Measurements from ENCODE around the gene KCNJ11. TPM values are rescaled to one million over a fixed set of nuclear protein-coding genes. Genes with fewer than 3 reads are reported as not detected.
"Not testable (repeated sequence)": the region's sequence is repeated elsewhere in the genome, so short reads cannot be mapped to it uniquely, and the experiment has no call there.

Gene KCNJ11
- total RNA-seq, 1 donor from 2014 or later = not detected

- H3K4me1 Mint-ChIP-seq (ENCODE audit: low read depth) = no peaks in the 10 kb centered on the region
- H3K27ac Mint-ChIP-seq (ENCODE audit: unreplicated experiment) = no peak overlapping the region
- H3K36me3 Mint-ChIP-seq (ENCODE audit: low read depth) = no peaks in the 10 kb centered on the region
- no peak for TF ChIP-seq CTCF (IDR thresholded peaks at IDR 0.05)
- H3K9me3 Mint-ChIP-seq (ENCODE audit: low read depth) = no peaks in the 10 kb centered on the region
- peaks cover 28% of the 10 kb centered on the region for H3K27me3 Mint-ChIP-seq (ENCODE audit: low read depth)
- H3K4me3 Mint-ChIP-seq (ENCODE audit: unreplicated experiment) = no peak overlapping the region
- no peak for DNase-seq (ENCODE audit: low spot score)
These were observed 42.2 kb upstream of the KCNJ11 start for GRCh38 chr11:17430616-17431015.

DNA sequence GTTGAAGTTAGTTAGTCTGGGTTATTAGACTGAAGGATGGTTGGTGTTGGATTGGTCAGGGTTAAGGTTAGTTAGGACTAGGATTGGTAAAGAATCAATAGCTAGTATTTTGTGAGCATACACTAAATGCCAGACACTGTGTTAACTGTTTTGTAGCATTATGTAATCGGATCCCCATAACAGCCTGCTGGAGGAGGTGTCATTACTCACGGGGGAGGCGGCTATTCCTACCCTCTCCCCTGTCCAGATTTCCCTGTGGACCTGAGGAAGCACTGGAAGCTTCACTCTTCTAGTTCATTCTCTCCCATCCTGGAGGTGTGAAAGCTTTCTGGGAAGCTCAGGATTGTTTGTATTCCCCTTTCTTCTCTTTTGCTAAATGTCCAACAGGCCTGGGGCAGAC, 40.5 kb upstream of the KCNJ11 start:
- Mint-ChIP-seq H3K27me3 (ENCODE audit: low read depth) (peaks cover 25% of the 10 kb centered on the region), H3K36me3 (ENCODE audit: low read depth) (no peaks in the 10 kb centered on the region), H3K4me1 (ENCODE audit: low read depth) (no peaks in the 10 kb centered on the region), H3K9me3 (ENCODE audit: low read depth) (no peaks in the 10 kb centered on the region), H3K4me3 (ENCODE audit: unreplicated experiment) (no peak overlapping the region), H3K27ac (ENCODE audit: unreplicated experiment) (no peak overlapping the region)
- TF ChIP-seq CTCF (IDR thresholded peaks at IDR 0.05) = no peak
- DNase-seq (ENCODE audit: low spot score) = no peak

- TF ChIP-seq CTCF (IDR thresholded peaks at IDR 0.05) = no peak
- H3K27ac Mint-ChIP-seq (ENCODE audit: unreplicated experiment) = no peak overlapping the region
- peaks cover 27% of the 10 kb centered on the region for H3K27me3 Mint-ChIP-seq (ENCODE audit: low read depth)
- H3K4me3 Mint-ChIP-seq (ENCODE audit: unreplicated experiment) = no peak overlapping the region
- H3K9me3 Mint-ChIP-seq (ENCODE audit: low read depth) = no peaks in the 10 kb centered on the region
- no peak for DNase-seq (ENCODE audit: low spot score)
- no peaks in the 10 kb centered on the region for H3K36me3 Mint-ChIP-seq (ENCODE audit: low read depth)
- H3K4me1 Mint-ChIP-seq (ENCODE audit: low read depth) = no peaks in the 10 kb centered on the region
These were observed 39.8 kb upstream of the KCNJ11 start for GRCh38 chr11:17428261-17428660.

DNA sequence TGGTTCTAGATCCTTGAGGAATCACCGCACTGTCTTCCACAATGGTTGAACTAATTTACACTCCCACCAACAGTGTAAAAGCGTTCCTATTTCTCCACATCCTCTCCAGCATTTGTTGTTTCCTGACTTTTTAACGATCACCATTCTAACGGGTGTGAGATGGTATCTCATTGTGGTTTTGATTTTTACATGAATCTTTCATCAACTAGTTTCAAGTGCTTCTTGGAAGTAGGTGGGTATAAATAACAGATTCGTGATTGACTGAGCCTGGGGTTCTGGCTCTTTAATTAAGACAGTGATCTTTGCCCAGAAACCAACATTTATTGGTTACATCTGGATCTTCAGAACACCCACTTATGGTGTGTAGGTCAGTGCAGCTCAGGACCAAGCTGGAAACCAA, 37.8 kb upstream of the KCNJ11 start:
- H3K9me3 Mint-ChIP-seq (ENCODE audit: low read depth); DNase-seq (ENCODE audit: low spot score); H3K27ac Mint-ChIP-seq (ENCODE audit: unreplicated experiment); H3K4me1 Mint-ChIP-seq (ENCODE audit: low read depth); H3K36me3 Mint-ChIP-seq (ENCODE audit: low read depth); H3K4me3 Mint-ChIP-seq (ENCODE audit: unreplicated experiment): not testable (repeated sequence)
- peaks cover 40% of the 10 kb centered on the region for H3K27me3 Mint-ChIP-seq (ENCODE audit: low read depth)

DNA sequence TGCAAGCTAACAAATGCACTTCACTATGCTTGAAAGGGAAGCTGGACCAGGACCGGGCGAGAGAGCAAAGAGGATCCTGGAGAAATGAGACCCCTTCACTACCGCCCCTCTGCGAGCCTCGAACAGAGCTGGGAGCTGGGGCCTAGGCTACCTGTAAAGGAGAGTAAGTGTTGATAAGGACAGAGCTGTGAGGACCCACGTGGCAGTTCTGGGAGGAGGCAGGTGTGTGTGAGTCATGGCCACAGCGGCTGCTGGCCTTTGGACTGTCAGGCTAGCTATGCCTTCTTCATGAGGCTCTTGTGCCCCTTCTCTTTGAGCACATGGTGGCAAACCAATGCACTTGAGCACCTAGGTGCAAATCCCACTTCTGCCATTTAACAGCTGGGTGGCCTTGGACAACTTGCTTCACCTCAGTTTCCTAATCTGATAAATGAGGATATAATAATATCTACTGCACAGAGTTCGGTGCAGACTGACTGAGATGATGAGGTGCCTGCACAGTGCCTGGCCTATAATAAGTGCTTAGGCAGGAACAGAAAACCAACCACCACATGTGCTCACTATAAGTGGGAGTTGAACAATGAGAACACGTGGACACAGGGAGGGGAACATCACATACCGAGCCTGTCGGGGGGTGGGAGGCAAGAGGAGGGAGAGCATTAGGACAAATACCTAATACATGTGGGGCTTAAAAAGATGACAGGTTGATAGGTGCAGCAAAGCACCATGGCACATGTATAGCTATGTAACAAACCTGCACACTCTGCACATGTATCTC, 35.3 kb upstream of the KCNJ11 start:
- no peak for DNase-seq (ENCODE audit: low spot score)
- no peaks in the 10 kb centered on the region for H3K9me3 Mint-ChIP-seq (ENCODE audit: low read depth)
- H3K27ac Mint-ChIP-seq (ENCODE audit: unreplicated experiment) = no peak overlapping the region
- H3K36me3 Mint-ChIP-seq (ENCODE audit: low read depth) = no peaks in the 10 kb centered on the region
- no peaks in the 10 kb centered on the region for H3K4me1 Mint-ChIP-seq (ENCODE audit: low read depth)
- no peak overlapping the region for H3K4me3 Mint-ChIP-seq (ENCODE audit: unreplicated experiment)
- H3K27me3 Mint-ChIP-seq (ENCODE audit: low read depth) = peaks cover 63% of the 10 kb centered on the region
- TF ChIP-seq CTCF (IDR thresholded peaks at IDR 0.05) = no peak

- Mint-ChIP-seq H3K27ac (ENCODE audit: unreplicated experiment) (no peak overlapping the region), H3K36me3 (ENCODE audit: low read depth) (no peaks in the 10 kb centered on the region), H3K27me3 (ENCODE audit: low read depth) (peaks cover 73% of the 10 kb centered on the region), H3K9me3 (ENCODE audit: low read depth) (no peaks in the 10 kb centered on the region), H3K4me3 (ENCODE audit: unreplicated experiment) (no peak overlapping the region), H3K4me1 (ENCODE audit: low read depth) (no peaks in the 10 kb centered on the region)
- TF ChIP-seq CTCF (IDR thresholded peaks at IDR 0.05) = no peak
- DNase-seq (ENCODE audit: low spot score) = no peak
These were observed 33.3 kb upstream of the KCNJ11 start for GRCh38 chr11:17421781-17422180.

Measured in chondrocyte (in vitro differentiated cells).